Trophoblast cell (in vitro differentiated cells and primary cell): ENCODE results near the gene DRG2.

ENCODE experiments used
- DNase-seq, 2 donors: peaks; one replicate each; pipeline ENCODE4 v3.0.0-alpha.2; 2016
- H2AFZ ChIP-seq: 2 replicates; pipeline ENCODE4 v1.6.1; 2013; ENCODE audit warnings: low read length, moderate library complexity, mild to moderate bottlenecking; ENCODE audit not compliant: insufficient read depth, poor library complexity
- H2AK5ac ChIP-seq: 2 replicates; pipeline ENCODE4 v1.6.1; 2013; ENCODE audit warnings: mild to moderate bottlenecking, low read length
- H2BK120ac ChIP-seq: 2 replicates; pipeline ENCODE4 v1.6.1; 2013; ENCODE audit warnings: low read length, mild to moderate bottlenecking, moderate library complexity; ENCODE audit not compliant: insufficient read depth, poor library complexity
- H2BK12ac ChIP-seq: 2 replicates; pipeline ENCODE4 v1.6.1; 2013; ENCODE audit warnings: mild to moderate bottlenecking, low read length, moderate library complexity
- H2BK5ac ChIP-seq: 2 replicates; pipeline ENCODE4 v1.6.1; 2013; ENCODE audit warnings: low read length, low read depth, moderate library complexity, mild to moderate bottlenecking; ENCODE audit not compliant: poor library complexity
- H3K14ac ChIP-seq: 2 replicates; pipeline ENCODE4 v1.6.1; 2013; ENCODE audit warnings: mild to moderate bottlenecking, low read length
- H3K18ac ChIP-seq: 2 replicates; pipeline ENCODE4 v1.6.1; 2013; ENCODE audit warnings: mild to moderate bottlenecking, low read length
- H3K23ac ChIP-seq: 2 replicates; pipeline ENCODE4 v1.6.1; 2013; ENCODE audit warnings: low read length
- H3K27ac ChIP-seq: 2 replicates; pipeline ENCODE4 v1.5.1; 2013; ENCODE audit warnings: low read depth, mild to moderate bottlenecking, inconsistent platforms, low read length, moderate library complexity
- H3K27me3 ChIP-seq: 2 replicates; pipeline ENCODE4 v1.6.1; 2013; ENCODE audit warnings: inconsistent platforms, mild to moderate bottlenecking, low read length, moderate library complexity; ENCODE audit not compliant: insufficient read depth
- H3K36me3 ChIP-seq, 2 experiments: 1 replicate in 1 of 2; 2 replicates in 1 of 2; pipeline ENCODE4 v1.6.1; 2013; ENCODE audit warnings: low read length in 2 of 2, mild to moderate bottlenecking in 2 of 2, moderate library complexity in 1 of 2; ENCODE audit not compliant: insufficient read depth in 2 of 2, control insufficient read depth in 1 of 2
- H3K4ac ChIP-seq: 2 replicates; pipeline ENCODE4 v1.6.1; 2013; ENCODE audit warnings: low read depth, mild to moderate bottlenecking, low read length, moderate library complexity
- H3K4me1 ChIP-seq, 2 experiments: 1 replicate in 1 of 2; 2 replicates in 1 of 2; pipeline ENCODE4 v1.6.1; 2013; ENCODE audit warnings: low read length in 2 of 2, mild to moderate bottlenecking in 2 of 2, moderate library complexity in 1 of 2; ENCODE audit not compliant: insufficient read depth in 2 of 2, control insufficient read depth in 1 of 2
- H3K4me2 ChIP-seq: 2 replicates; pipeline ENCODE4 v1.6.1; 2013; ENCODE audit warnings: inconsistent platforms, mild to moderate bottlenecking, low read length, moderate library complexity
- H3K4me3 ChIP-seq: 2 replicates; pipeline ENCODE4 v1.5.1; 2013; ENCODE audit warnings: mild to moderate bottlenecking, low read depth, low read length, inconsistent platforms
- H3K79me1 ChIP-seq: one replicate; pipeline ENCODE4 v1.6.1; 2013; ENCODE audit warnings: low read length
- H3K79me2 ChIP-seq: 2 replicates; pipeline ENCODE4 v1.6.1; 2013; ENCODE audit warnings: low read length, mild to moderate bottlenecking; ENCODE audit not compliant: control insufficient read depth, insufficient read depth, poor library complexity
- H3K9ac ChIP-seq: 2 replicates; pipeline ENCODE4 v1.6.1; 2013; ENCODE audit warnings: mild to moderate bottlenecking, low read length
- H3K9me3 ChIP-seq: 2 replicates; pipeline ENCODE4 v1.6.1; 2013; ENCODE audit warnings: low read depth, mild to moderate bottlenecking, control low read depth, inconsistent platforms, low read length; ENCODE audit not compliant: insufficient read depth
- H4K12ac ChIP-seq: 2 replicates; pipeline ENCODE4 v1.6.1; 2013; ENCODE audit warnings: low read depth, mild to moderate bottlenecking, low read length, moderate library complexity
- H4K8ac ChIP-seq: 2 replicates; pipeline ENCODE4 v1.6.1; 2013; ENCODE audit warnings: low read depth, mild to moderate bottlenecking, low read length, moderate library complexity
- H4K91ac ChIP-seq: one replicate; pipeline ENCODE4 v1.6.1; 2013; ENCODE audit warnings: low read depth, mild to moderate bottlenecking, low read length, moderate library complexity
- WGBS: extraction: QIAGEN DNeasy Blood & Tissue Kit; methylation state at CpG from one replicate; pipeline ENCODE4 v1.1.7; 2013; ENCODE audit warnings: missing lambda C conversion rate; ENCODE audit not compliant: insufficient read length, insufficient coverage; ENCODE audit errors: extremely low coverage; 5-methylcytosine and 5-hydroxymethylcytosine counted together

Gene DRG2

GRCh38 chr17:18155179-18155578, 67.4 kb downstream of the DRG2 start:
- no CpG with 5 or more reads among the region's 14 CpGs for WGBS
- Histone ChIP-seq H3K79me2 (no peaks in the 10 kb centered on the region), H2BK12ac (no peak overlapping the region), H3K4me1 (peaks cover 7 to 8% of the 10 kb centered on the region in 2 experiments), H3K9ac (no peak overlapping the region), H4K91ac (no peak overlapping the region), H3K9me3 (no peaks in the 10 kb centered on the region), H3K18ac (no peak overlapping the region), H2AFZ (no peak overlapping the region), H3K4ac (no peak overlapping the region), H3K14ac (no peak overlapping the region), H4K8ac (no peak overlapping the region), H2BK120ac (no peak overlapping the region), H3K36me3 (no peaks in the 10 kb centered on the region), H3K4me3 (no peak overlapping the region), H2BK5ac (no peak overlapping the region), H3K4me2 (no peak overlapping the region), H3K79me1 (peaks cover 6% of the 10 kb centered on the region), H4K12ac (no peak overlapping the region), H3K23ac (no peak overlapping the region), H3K27me3 (no peaks in the 10 kb centered on the region), H2AK5ac (no peak overlapping the region), H3K27ac (no peak overlapping the region)
- no peak for DNase-seq

GRCh38 chr17:18156171-18156975, 68.6 kb downstream of the DRG2 start:
- H3K36me3 ChIP-seq, result no peaks in the 10 kb centered on the region
- peaks cover 6% of the 10 kb centered on the region for H3K79me1 ChIP-seq
- no peak overlapping the region for H4K8ac ChIP-seq
- H3K14ac ChIP-seq, result no peak overlapping the region
- H3K9me3 ChIP-seq, result no peaks in the 10 kb centered on the region
- no peak for DNase-seq
- H2BK120ac ChIP-seq, result no peak overlapping the region
- no peak overlapping the region for H3K4me2 ChIP-seq
- H3K27ac ChIP-seq, result no peak overlapping the region
- no CpG with 5 or more reads among the region's 8 CpGs for WGBS
- H3K4me3 ChIP-seq, result no peak overlapping the region
- no peak overlapping the region for H2AK5ac ChIP-seq
- H4K91ac ChIP-seq, result no peak overlapping the region
- H3K4me1 ChIP-seq, result peaks cover 7 to 8% of the 10 kb centered on the region in 2 experiments
- no peak overlapping the region for H3K18ac ChIP-seq
- no peak overlapping the region for H4K12ac ChIP-seq
- H2AFZ ChIP-seq, result no peak overlapping the region
- H3K9ac ChIP-seq, result no peak overlapping the region
- no peak overlapping the region for H3K23ac ChIP-seq
- H3K27me3 ChIP-seq, result no peaks in the 10 kb centered on the region
- no peak overlapping the region for H2BK5ac ChIP-seq
- H3K79me2 ChIP-seq, result no peaks in the 10 kb centered on the region
- no peak overlapping the region for H2BK12ac ChIP-seq
- no peak overlapping the region for H3K4ac ChIP-seq

- no peak for DNase-seq
Measured at GRCh38 chr17:18156976-18157280, 69.2 kb downstream of the DRG2 start.

More at GRCh38 chr17:18156976-18157280, 69.2 kb downstream of the DRG2 start:
- no CpG with 5 or more reads among the region's 10 CpGs for WGBS
- Histone ChIP-seq H4K8ac (no peak overlapping the region), H2BK120ac (no peak overlapping the region), H2AK5ac (no peak overlapping the region), H3K79me2 (no peaks in the 10 kb centered on the region), H3K79me1 (peaks cover 6% of the 10 kb centered on the region), H3K4me2 (no peak overlapping the region), H3K4ac (no peak overlapping the region), H4K12ac (no peak overlapping the region), H3K9ac (no peak overlapping the region), H3K4me1 (peaks cover 7 to 8% of the 10 kb centered on the region in 2 experiments), H2BK5ac (no peak overlapping the region), H3K18ac (no peak overlapping the region), H3K27ac (no peak overlapping the region), H2AFZ (no peak overlapping the region), H3K23ac (no peak overlapping the region), H3K9me3 (no peaks in the 10 kb centered on the region), H4K91ac (no peak overlapping the region), H2BK12ac (no peak overlapping the region), H3K4me3 (no peak overlapping the region), H3K14ac (no peak overlapping the region), H3K27me3 (no peaks in the 10 kb centered on the region), H3K36me3 (no peaks in the 10 kb centered on the region)
